ENCODE data around the gene IGF2R.
"Not testable (repeated sequence)": the region's sequence is repeated elsewhere in the genome, so short reads cannot be mapped to it uniquely, and the experiment has no call there.

DNA sequence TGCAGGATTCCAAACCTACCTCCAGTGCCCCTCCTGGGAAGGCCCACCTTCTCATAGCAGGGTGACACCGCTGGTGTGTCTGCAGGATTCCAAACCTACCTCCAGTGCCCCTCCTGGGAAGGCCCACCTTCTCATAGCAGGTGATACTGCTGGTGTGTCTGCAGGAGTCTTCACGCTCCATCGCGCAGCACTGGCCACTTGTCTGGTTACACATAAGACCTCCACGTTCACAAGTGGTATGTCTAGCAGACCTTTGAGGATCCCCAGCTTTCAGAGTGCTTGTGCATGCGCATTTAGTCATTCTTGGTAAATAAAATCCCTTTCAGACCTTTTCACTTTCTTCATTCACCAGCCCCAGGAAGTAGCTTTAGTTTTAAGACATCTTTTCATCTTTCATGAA is 123.3 kb downstream of the IGF2R start:
- not testable (repeated sequence) for TF ChIP-seq POLR2A (IDR thresholded peaks at IDR 0.05; ENCODE audit: insufficient read depth in 1 of 2, low read depth in 2 of 2, low read length in 2 of 2); HMG20B (CRISPR knock-in tag; conservative IDR thresholded peaks at IDR 0.05); ZSCAN25 (CRISPR knock-in tag; IDR thresholded peaks at IDR 0.05); RNF2 (conservative IDR thresholded peaks at IDR 0.05; ENCODE audit: low read depth); NR2F6 (IDR thresholded peaks at IDR 0.05); NR2F6 (CRISPR knock-in tag; IDR thresholded peaks at IDR 0.05); RBM39 (IDR thresholded peaks at IDR 0.05; ENCODE audit: low read depth, low read length, poor library complexity, severe bottlenecking); ZNF331 (CRISPR knock-in tag; IDR thresholded peaks at IDR 0.05); MAFK (conservative IDR thresholded peaks at IDR 0.05 in 1 of 2, IDR thresholded peaks at IDR 0.05 in 1 of 2; ENCODE audit: low read length in 2 of 2); SRF (IDR thresholded peaks at IDR 0.05; ENCODE audit: low read depth, low read length); CTCF (CRISPR knock-in tag; IDR thresholded peaks at IDR 0.05); ZNF766 (CRISPR knock-in tag; IDR thresholded peaks at IDR 0.05; ENCODE audit: borderline replicate concordance); REST (IDR thresholded peaks at IDR 0.05; ENCODE audit: borderline replicate concordance in 1 of 2, low read depth in 1 of 2, low read length in 2 of 2)

All from HepG2 (cell line).